Activated T-helper 2 cell treated with anti-CD3 and anti-CD28 coated beads, Interferon-gamma antibody, Interleukin-2, Interleukin-4, amounts not matched to agents 10 μg/mL and 5 μg/mL and 100 μg/mL, durations not matched to agents 14 hours and 24 hours and 36 hours (primary cell): ENCODE measurements around the gene MPEG1. TPM values are rescaled to one million over a fixed set of nuclear protein-coding genes. Genes with fewer than 3 reads are reported as not detected.

Experiments used
- DNase-seq: peaks from one replicate; pipeline ENCODE4 v3.0.0; 2021; ENCODE audit warnings: low spot score
- H3K27ac Mint-ChIP-seq: one replicate; pipeline ENCODE4 v1.8.0; 2021; ENCODE audit warnings: mixed read lengths
- H3K27me3 Mint-ChIP-seq: one replicate; pipeline ENCODE4 v1.8.0; 2021; ENCODE audit warnings: low read depth, mixed read lengths
- H3K36me3 Mint-ChIP-seq: one replicate; pipeline ENCODE4 v1.8.0; 2021; ENCODE audit warnings: low read depth, mixed read lengths
- H3K4me1 Mint-ChIP-seq: one replicate; pipeline ENCODE4 v1.8.0; 2021; ENCODE audit warnings: low read depth, mixed read lengths
- H3K4me3 Mint-ChIP-seq: one replicate; pipeline ENCODE4 v1.8.0; 2021; ENCODE audit warnings: low read depth, mild to moderate bottlenecking, moderate library complexity, mixed read lengths
- H3K9me3 Mint-ChIP-seq: one replicate; pipeline ENCODE4 v1.8.0; 2021; ENCODE audit warnings: mixed read lengths
- intact Hi-C: fragments of 100-400 bp; cut with micrococcal nuclease; formaldehyde crosslinking; loops from one replicate; pipeline ENCODE4 v1.15.1; 2023
- total RNA-seq: library from RNA; stranded (reverse); gene quantifications from 2 replicates; pipeline ENCODE4 v1.2.3, GENCODE V29; 2022

Gene MPEG1
- total RNA-seq, 1 donor from 2014 or later: 0.05 TPM

- H3K27me3 Mint-ChIP-seq: peaks cover 13% of the 10 kb centered on the region
- H3K4me3 Mint-ChIP-seq: no peak overlapping the region
- no peaks in the 10 kb centered on the region for H3K9me3 Mint-ChIP-seq
- H3K4me1 Mint-ChIP-seq: no peaks in the 10 kb centered on the region
- no peaks in the 10 kb centered on the region for H3K36me3 Mint-ChIP-seq
- no peak for DNase-seq
- no peak overlapping the region for H3K27ac Mint-ChIP-seq
- intact Hi-C loops: no loop called here
Measured at GRCh38 chr11:59193587-59194130, 19.1 kb downstream of the MPEG1 start.

DNA sequence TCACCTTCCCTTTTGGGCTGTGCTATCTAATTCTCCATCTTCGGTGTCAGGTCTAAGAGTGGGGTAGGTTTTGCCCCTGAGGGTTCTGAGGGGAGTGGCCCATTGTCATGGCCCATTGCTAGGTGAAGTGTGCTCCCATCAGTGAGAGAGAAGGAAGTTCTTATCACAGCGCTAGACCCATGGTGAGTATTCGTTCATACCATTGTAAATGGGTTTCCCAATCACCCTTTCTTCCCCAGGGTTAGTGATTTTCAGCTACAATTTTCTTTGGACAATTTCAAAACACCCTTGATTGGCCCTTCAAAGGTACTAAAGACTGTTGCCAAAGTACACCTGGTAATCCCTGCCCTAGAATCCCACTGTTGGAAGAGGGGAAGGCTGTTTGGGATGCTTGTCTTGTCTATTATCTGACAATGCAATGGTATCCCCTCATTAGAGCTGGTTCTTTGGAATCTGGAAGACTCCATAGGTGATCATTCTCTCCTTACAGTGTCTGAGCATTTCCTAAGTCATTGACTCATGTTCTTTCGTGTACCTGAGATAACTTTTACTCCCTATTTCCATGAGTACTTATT lies 20.2 kb downstream of the MPEG1 start:
- Mint-ChIP-seq H3K4me1 (no peaks in the 10 kb centered on the region), H3K27me3 (peaks cover 13% of the 10 kb centered on the region), H3K36me3 (no peaks in the 10 kb centered on the region), H3K4me3 (no peak overlapping the region), H3K9me3 (no peaks in the 10 kb centered on the region), H3K27ac (no peak overlapping the region)
- intact Hi-C loops: no loop called here
- DNase-seq: no peak

DNA sequence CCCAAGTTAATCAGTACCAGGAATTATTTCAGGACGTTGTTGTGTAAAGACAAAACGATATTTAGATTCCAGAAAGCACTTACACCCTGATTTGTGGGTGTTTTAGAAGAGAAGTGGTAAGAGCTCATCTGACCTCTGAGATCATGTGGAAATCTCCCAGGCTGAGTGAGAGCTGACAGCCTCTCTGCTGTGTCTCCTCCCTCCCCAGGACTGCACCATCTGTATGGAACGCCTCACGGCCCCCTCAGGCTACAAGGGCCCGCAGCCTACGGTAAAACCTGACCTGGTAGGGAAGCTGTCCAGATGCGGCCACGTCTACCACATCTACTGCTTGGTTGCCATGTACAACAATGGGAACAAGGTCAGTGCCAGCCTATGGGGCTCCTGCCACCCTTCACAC lies 20.8 kb downstream of the MPEG1 start:
- Mint-ChIP-seq H3K9me3 (no peaks in the 10 kb centered on the region), H3K27me3 (peaks cover 12% of the 10 kb centered on the region), H3K36me3 (no peaks in the 10 kb centered on the region), H3K4me3 (no peak overlapping the region), H3K27ac (no peak overlapping the region), H3K4me1 (no peaks in the 10 kb centered on the region)
- no peak for DNase-seq
- intact Hi-C loops: no loop called here

- intact Hi-C loops: no loop called here
- H3K27ac Mint-ChIP-seq: no peak overlapping the region
- no peaks in the 10 kb centered on the region for H3K36me3 Mint-ChIP-seq
- H3K4me3 Mint-ChIP-seq: no peak overlapping the region
- DNase-seq: no peak
- H3K9me3 Mint-ChIP-seq: no peaks in the 10 kb centered on the region
- peaks cover 1% of the 10 kb centered on the region for H3K4me1 Mint-ChIP-seq
- peaks cover 14% of the 10 kb centered on the region for H3K27me3 Mint-ChIP-seq
Measured at GRCh38 chr11:59191095-59191494, 21.6 kb downstream of the MPEG1 start.

DNA sequence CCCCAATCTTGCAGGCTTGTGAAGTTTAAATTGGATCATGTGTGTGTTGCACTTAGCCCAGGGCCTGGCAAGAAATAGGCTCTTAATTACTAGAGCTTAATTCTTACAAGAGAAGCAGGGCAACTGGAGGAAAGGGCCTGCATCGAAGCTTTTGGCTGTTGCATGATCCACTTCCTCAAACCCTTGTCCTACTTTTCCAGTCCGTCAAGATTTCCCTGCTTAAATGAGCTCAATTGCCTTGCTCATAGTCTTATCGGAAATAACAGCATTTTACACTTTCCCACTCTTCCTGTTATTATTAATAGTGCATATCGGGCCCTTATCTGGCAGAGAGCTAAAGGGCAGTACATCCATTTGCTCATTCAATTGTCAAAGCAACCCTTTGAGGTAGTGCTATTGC lies 22.7 kb downstream of the MPEG1 start:
- H3K4me3 Mint-ChIP-seq: no peak overlapping the region
- H3K27ac Mint-ChIP-seq: no peak overlapping the region
- peaks cover 2% of the 10 kb centered on the region for H3K4me1 Mint-ChIP-seq
- intact Hi-C loops: no loop called here
- H3K36me3 Mint-ChIP-seq: no peaks in the 10 kb centered on the region
- DNase-seq: no peak
- H3K9me3 Mint-ChIP-seq: no peaks in the 10 kb centered on the region
- H3K27me3 Mint-ChIP-seq: peaks cover 15% of the 10 kb centered on the region

- Mint-ChIP-seq H3K27me3 (peaks cover 12% of the 10 kb centered on the region), H3K4me3 (no peak overlapping the region), H3K9me3 (no peaks in the 10 kb centered on the region), H3K36me3 (no peaks in the 10 kb centered on the region), H3K4me1 (peaks cover 2% of the 10 kb centered on the region), H3K27ac (no peak overlapping the region)
- intact Hi-C loops: no loop called here
- no peak for DNase-seq
Measured at GRCh38 chr11:59188954-59189353, 23.8 kb downstream of the MPEG1 start.

DNA sequence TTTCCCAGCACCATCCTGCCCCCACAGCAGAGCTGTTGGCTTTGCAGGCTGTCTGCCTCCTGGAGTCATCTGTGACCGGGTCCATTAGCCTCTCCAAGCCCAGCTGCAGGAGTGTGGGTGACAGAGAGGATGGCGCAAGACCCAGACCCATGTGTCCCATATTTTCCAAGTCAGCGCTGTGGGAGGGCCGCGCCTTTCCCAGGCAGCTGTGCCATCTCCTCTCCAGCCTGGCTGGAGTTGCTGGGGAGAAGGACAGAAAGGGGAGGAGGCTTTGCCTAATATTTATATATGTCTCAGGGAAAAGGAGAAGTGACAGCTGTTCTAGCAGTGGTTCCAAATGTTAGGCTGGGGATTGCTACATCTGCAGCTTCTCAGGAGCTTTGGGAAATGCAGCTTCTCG lies 25.1 kb downstream of the MPEG1 start:
- no peaks in the 10 kb centered on the region for H3K36me3 Mint-ChIP-seq
- peaks cover 9% of the 10 kb centered on the region for H3K27me3 Mint-ChIP-seq
- H3K4me1 Mint-ChIP-seq: peaks cover 2% of the 10 kb centered on the region
- intact Hi-C loops: no loop called here
- no peaks in the 10 kb centered on the region for H3K9me3 Mint-ChIP-seq
- H3K27ac Mint-ChIP-seq: no peak overlapping the region
- no peak for DNase-seq
- no peak overlapping the region for H3K4me3 Mint-ChIP-seq

DNA sequence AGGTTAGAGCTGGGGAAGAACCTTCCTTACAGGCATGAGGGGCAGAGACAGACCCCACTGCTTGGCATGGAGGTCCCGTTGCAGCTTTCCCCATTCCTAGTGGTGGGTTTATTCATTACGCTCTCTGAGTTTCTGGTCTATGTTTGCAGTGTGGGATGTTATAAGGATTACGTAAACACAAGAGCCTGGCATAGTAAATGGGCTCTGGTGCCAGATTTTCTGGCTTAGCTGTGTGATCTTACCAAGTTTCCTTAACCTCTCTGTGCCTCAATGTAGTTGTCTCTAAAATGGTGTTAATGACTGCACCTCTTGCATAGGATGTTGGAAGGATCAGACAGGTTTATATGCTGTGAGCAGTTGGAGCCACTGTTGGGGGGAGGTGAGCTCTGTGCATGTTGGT lies 25.7 kb downstream of the MPEG1 start:
- Mint-ChIP-seq H3K27ac (no peak overlapping the region), H3K9me3 (no peaks in the 10 kb centered on the region), H3K4me1 (peaks cover 2% of the 10 kb centered on the region), H3K27me3 (peaks cover 9% of the 10 kb centered on the region), H3K4me3 (no peak overlapping the region), H3K36me3 (no peaks in the 10 kb centered on the region)
- DNase-seq: no peak
- intact Hi-C loops: no loop called here

DNA sequence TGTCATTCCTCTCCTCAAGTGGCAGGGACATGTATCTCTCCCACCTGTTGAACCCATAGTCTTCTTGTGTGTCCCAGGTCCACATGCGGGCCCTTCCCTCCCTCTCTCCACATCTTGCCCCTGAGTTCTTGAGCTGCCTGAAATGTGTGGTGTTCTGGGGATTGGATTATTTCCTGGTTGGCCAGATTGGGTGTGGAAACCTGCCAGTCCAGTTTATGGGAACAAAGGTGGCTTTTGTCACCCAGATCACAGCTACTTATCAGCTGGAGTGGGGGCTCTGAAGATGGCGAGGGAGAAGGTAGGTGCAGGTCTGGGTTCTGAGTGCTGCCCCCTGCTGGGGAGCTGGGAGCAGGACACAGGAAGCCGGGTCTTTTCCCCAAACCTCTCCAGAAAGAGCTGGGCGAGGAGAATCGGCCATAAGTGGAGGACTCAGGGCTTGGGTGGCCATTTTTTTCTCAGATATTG lies 26.6 kb downstream of the MPEG1 start:
- Mint-ChIP-seq H3K27me3 (peaks cover 9% of the 10 kb centered on the region), H3K4me3 (no peak overlapping the region), H3K9me3 (no peaks in the 10 kb centered on the region), H3K27ac (no peak overlapping the region), H3K4me1 (peaks cover 2% of the 10 kb centered on the region), H3K36me3 (no peaks in the 10 kb centered on the region)
- DNase-seq: peak; percentile 32
- intact Hi-C loops: loop anchor here (1.0 kb wide), 1 partner anchor 15 kb away; no protein-coding TSS in a partner anchor

GRCh38 chr11:59185386-59185945 lies 27.3 kb downstream of the MPEG1 start:
- Mint-ChIP-seq H3K27ac (no peak overlapping the region), H3K9me3 (no peaks in the 10 kb centered on the region), H3K4me1 (peaks cover 2% of the 10 kb centered on the region), H3K4me3 (no peak overlapping the region), H3K27me3 (peaks cover 8% of the 10 kb centered on the region), H3K36me3 (no peaks in the 10 kb centered on the region)
- intact Hi-C loops: no loop called here
- DNase-seq: no peak

GRCh38 chr11:59184691-59185339 lies 27.9 kb downstream of the MPEG1 start:
- peaks cover 2% of the 10 kb centered on the region for H3K4me1 Mint-ChIP-seq

DNA sequence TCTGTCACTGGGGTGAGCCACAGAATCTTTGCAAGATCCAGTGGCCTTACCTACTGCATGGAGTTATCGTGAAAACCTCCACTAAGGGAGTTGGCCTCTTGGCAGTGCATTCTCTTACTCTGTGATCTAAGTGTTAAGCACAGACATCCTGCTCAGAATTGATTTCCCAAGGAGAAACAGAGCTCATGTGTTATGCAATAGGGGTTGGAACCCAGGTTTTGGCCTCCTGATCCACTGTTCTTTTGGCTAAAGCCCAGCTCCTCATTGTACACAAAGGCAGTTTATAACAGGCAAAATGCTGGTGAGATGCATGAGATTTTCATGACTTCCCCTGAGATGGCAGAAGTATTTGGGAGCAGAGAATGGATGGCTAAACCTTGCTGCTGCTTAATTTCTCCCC lies 29.0 kb downstream of the MPEG1 start:
- Mint-ChIP-seq H3K27ac (no peak overlapping the region), H3K4me1 (peaks cover 2% of the 10 kb centered on the region)

More at GRCh38 chr11:59184691-59185339, 27.9 kb downstream of the MPEG1 start:
- Mint-ChIP-seq H3K9me3 (peaks cover 1% of the 10 kb centered on the region), H3K27me3 (peaks cover 8% of the 10 kb centered on the region), H3K4me3 (no peak overlapping the region), H3K27ac (no peak overlapping the region), H3K36me3 (no peaks in the 10 kb centered on the region)
- intact Hi-C loops: no loop called here
- DNase-seq: no peak

GRCh38 chr11:59182457-59183151 lies 30.1 kb downstream of the MPEG1 start:
- H3K36me3 Mint-ChIP-seq: no peaks in the 10 kb centered on the region
- DNase-seq: no peak
- no peak overlapping the region for H3K27ac Mint-ChIP-seq
- H3K27me3 Mint-ChIP-seq: peaks cover 12% of the 10 kb centered on the region
- peaks cover 6% of the 10 kb centered on the region for H3K9me3 Mint-ChIP-seq
- peaks cover 2% of the 10 kb centered on the region for H3K4me1 Mint-ChIP-seq
- intact Hi-C loops: no loop called here
- H3K4me3 Mint-ChIP-seq: no peak overlapping the region

More for the DNA sequence above, 29.0 kb downstream of the MPEG1 start:
- intact Hi-C loops: no loop called here
- peaks cover 6% of the 10 kb centered on the region for H3K9me3 Mint-ChIP-seq
- no peak overlapping the region for H3K4me3 Mint-ChIP-seq
- no peaks in the 10 kb centered on the region for H3K36me3 Mint-ChIP-seq
- DNase-seq: no peak
- peaks cover 10% of the 10 kb centered on the region for H3K27me3 Mint-ChIP-seq
